K562 (cell line): Measurements from ENCODE around the gene CACNA1C. TPM values are rescaled to one million over a fixed set of nuclear protein-coding genes. Genes with fewer than 3 reads are reported as not detected.

Experiments used
- ATAC-seq: fragments of 200-7000 bp; cut with Tn5 transposase; 3 replicates; pipeline ENCODE4 v1.9.1; 2020; ENCODE audit warnings: moderate library complexity
- BruUV-seq: library from RNA; stranded (reverse); fragments of 400-500 nt; replicated peaks from 2 replicates; lab custom pipeline; 2021; lab: Mats Ljungman, UMichigan
- CTCF ChIA-PET: fragments of 300-600 bp; formaldehyde crosslinking; extraction: SDS; loops from one replicate; lab custom pipeline; 2021; ENCODE audit warnings: low intra/inter-chr PET ratio; lab: Yijun Ruan, JAX
- POLR2A ChIA-PET: fragments of 300-600, 350-650 bp; sonication (Branson Sonifier 250); formaldehyde crosslinking; extraction: SDS; loops from one replicate; lab custom pipeline; 2021; ENCODE audit warnings: antibody characterized with exemption, inconsistent platforms; lab: Yijun Ruan, JAX
- DNase-seq, 4 experiments: peaks; one replicate each; pipeline versions ENCODE4 v3.0.0 to v3.0.0-alpha.2; 2011 to 2018; ENCODE audit warnings: low spot score in 3 of 4, mixed read lengths in 3 of 4; ENCODE audit errors: extremely low read depth in 1 of 4
- FAIRE-seq: peaks from 2 replicates; lab custom pipeline; 2011; peaks lifted over from hg19 to GRCh38; lab: Jason Lieb, UNC
- H2AFZ ChIP-seq: 2 replicates; pipeline ENCODE4 v1.6.0; 2011; ENCODE audit warnings: low read depth, low read length, control low read depth, inconsistent platforms
- H3K27ac ChIP-seq: fragments of 200-600 bp; 3 replicates; pipeline ENCODE4 v1.8.0; 2011; ENCODE audit warnings: low read depth, mild to moderate bottlenecking, control low read depth, inconsistent platforms, low read length, moderate library complexity, mixed read lengths; ENCODE audit errors: extremely low read depth
- H3K27me3 ChIP-seq, 2 experiments: fragments of 300-600 bp in 1 of 2; 2 replicates in 1 of 2; 3 replicates in 1 of 2; pipeline versions ENCODE4 v1.6.0 to v1.8.0; 2011; ENCODE audit warnings: inconsistent platforms in 2 of 2, low read length in 2 of 2, mild to moderate bottlenecking in 1 of 2, mixed read lengths in 1 of 2, moderate library complexity in 1 of 2; ENCODE audit not compliant: control insufficient read depth in 2 of 2, insufficient read depth in 2 of 2
- H3K36me3 ChIP-seq: fragments of 300-600 bp; 3 replicates; pipeline ENCODE4 v1.8.0; 2011; ENCODE audit warnings: mild to moderate bottlenecking, low read length, inconsistent platforms; ENCODE audit not compliant: control insufficient read depth, insufficient read depth
- H3K4me1 ChIP-seq, 2 experiments: fragments of 200-600 bp in 1 of 2; replicated peaks in 1 of 2; 2 replicates in 1 of 2; 3 replicates in 1 of 2; pipeline versions ENCODE4 v1.5.1 to v1.8.0; 2011; ENCODE audit warnings: inconsistent platforms in 2 of 2, low read length in 2 of 2, mild to moderate bottlenecking in 1 of 2, mixed read lengths in 1 of 2, moderate library complexity in 1 of 2; ENCODE audit not compliant: control insufficient read depth in 2 of 2, insufficient read depth in 2 of 2
- H3K4me2 ChIP-seq: 2 replicates; pipeline ENCODE4 v1.6.1; 2011; ENCODE audit warnings: low read length, control low read depth, inconsistent platforms, mixed read lengths; ENCODE audit not compliant: insufficient read depth
- H3K4me3 ChIP-seq: fragments of 200-600 bp; sonication (generic), shearing (Covaris generic); 2 replicates; pipeline ENCODE4 v1.5.1; 2016; ENCODE audit warnings: control low read depth, inconsistent platforms
- H3K79me2 ChIP-seq: fragments of 200-600 bp; 3 replicates; pipeline ENCODE4 v1.8.0; 2011; ENCODE audit warnings: low read length, inconsistent platforms; ENCODE audit not compliant: control insufficient read depth, insufficient read depth
- H3K9ac ChIP-seq, 2 experiments: 2 replicates each; pipeline versions ENCODE4 v1.6.0 to v1.6.1; 2011; ENCODE audit warnings: low read depth in 2 of 2, low read length in 2 of 2, control low read depth in 1 of 2, inconsistent platforms in 1 of 2, mild to moderate bottlenecking in 1 of 2, mixed read lengths in 1 of 2; ENCODE audit not compliant: insufficient read depth in 1 of 2
- H3K9me1 ChIP-seq: one replicate; pipeline ENCODE4 v1.6.0; 2011; ENCODE audit warnings: inconsistent platforms, mild to moderate bottlenecking, low read length, moderate library complexity; ENCODE audit not compliant: control insufficient read depth, insufficient read depth
- H3K9me3 ChIP-seq: replicated peaks from 2 replicates; pipeline ENCODE4 v1.5.1; 2011; ENCODE audit warnings: low read depth, low read length, inconsistent platforms; ENCODE audit not compliant: control insufficient read depth, insufficient read depth
- H4K20me1 ChIP-seq: replicated peaks from 2 replicates; pipeline ENCODE4 v1.6.1; 2011; ENCODE audit warnings: low read length, inconsistent platforms, mixed read lengths; ENCODE audit not compliant: control insufficient read depth, insufficient read depth
- RAD21 ChIP-seq, 2 experiments: fragments of 250-450 bp in 1 of 2; fragments of 450-650 bp in 1 of 2; sonication (Bioruptor Pico) in 1 of 2; formaldehyde crosslinking in 1 of 2; IDR thresholded peaks in 1 of 2; conservative IDR thresholded peaks in 1 of 2; 2 replicates each; pipeline versions ENCODE4 v1.4.0 to v1.8.0; 2020 to 2022; ENCODE audit warnings: mild to moderate bottlenecking in 2 of 2, moderate library complexity in 1 of 2
- SMARCE1 ChIP-seq: fragments of 450-650 bp; IDR thresholded peaks from 2 replicates; pipeline ENCODE4 v1.7.1; 2016; ENCODE audit warnings: mild to moderate bottlenecking
- ZBTB8A ChIP-seq: fragments of 450-650 bp; IDR thresholded peaks from 2 replicates; pipeline ENCODE4 v1.6.1; 2018; ENCODE audit warnings: mild to moderate bottlenecking, moderate library complexity; ENCODE audit not compliant: partially characterized antibody
- WGBS: fragments of 100-300 bp; shearing (Covaris generic); methylation state at CpG from one replicate; pipeline ENCODE4 v1.1.6; 2016; ENCODE audit warnings: low coverage, mixed read lengths; ENCODE audit not compliant: insufficient coverage; ENCODE audit errors: missing lambda C conversion rate; 5-methylcytosine and 5-hydroxymethylcytosine counted together
- in situ Hi-C: fragments of 300-500 bp; cut with MboI; formaldehyde crosslinking; loops from 4 replicates; pipeline ENCODE4 v1.15.0; 2018; ENCODE audit warnings: inconsistent platforms, mixed read lengths
- intact Hi-C: fragments of 100-400 bp; cut with micrococcal nuclease; formaldehyde crosslinking; loops from 2 replicates; pipeline ENCODE4 v1.14.2; 2022
- polyA plus RNA-seq, 8 experiments: library from polyadenylated mRNA; depleted of rRNA in 4 of 8; stranded (reverse) in 5 of 8; unstranded in 3 of 8; fragments of >200 nt; fragmentation: Nextera tagmentation in 2 of 8; fragmentation: Illumina TruSeq in 1 of 8; extraction: Ambion mirVana in 2 of 8; extraction: Trizol in 1 of 8; gene quantifications; 2 replicates each; pipeline versions ENCODE4 v1.2.1 to v1.2.3, GENCODE V29; 2011 to 2014; ENCODE audit warnings: inconsistent platforms in 1 of 8, missing spikeins in 1 of 8
- total RNA-seq, 7 experiments: library from RNA; depleted of rRNA in 6 of 7; stranded (reverse); fragments of >200 nt in 6 of 7; fragmentation: Illumina TruSeq in 2 of 7; extraction: Trizol in 2 of 7; gene quantifications; 2 replicates each; pipeline versions ENCODE4 v1.2.1 to v1.2.3, GENCODE V29; 2011 to 2021; ENCODE audit warnings: low replicate concordance in 1 of 7
- TF ChIP-seq, protein P1 (sequence below): fragments of 200-800 bp; sonication (Bioruptor generic); IDR thresholded peaks from 2 replicates; pipeline ENCODE4 v1.6.1; 2017; ENCODE audit warnings: missing genetic modification characterization, missing compliant biosample characterization
- TF ChIP-seq, protein P2 (sequence below), 3 experiments: IDR thresholded peaks in 2 of 3; conservative IDR thresholded peaks in 1 of 3; 2 replicates each; pipeline ENCODE4 v1.5.1; 2011 to 2012; ENCODE audit warnings: low read length in 3 of 3, mild to moderate bottlenecking in 3 of 3, control low read depth in 2 of 3, improper control_type of control experiment in 1 of 3, inconsistent platforms in 1 of 3, low read depth in 1 of 3, mixed read lengths in 1 of 3, moderate library complexity in 1 of 3; ENCODE audit not compliant: insufficient read depth in 2 of 3

Gene CACNA1C
- total and polyA plus RNA-seq, 9 of the 15 experiments (the other 6 are each of a cell fraction or from before 2014, with no cell fraction given) = not detected

DNA sequence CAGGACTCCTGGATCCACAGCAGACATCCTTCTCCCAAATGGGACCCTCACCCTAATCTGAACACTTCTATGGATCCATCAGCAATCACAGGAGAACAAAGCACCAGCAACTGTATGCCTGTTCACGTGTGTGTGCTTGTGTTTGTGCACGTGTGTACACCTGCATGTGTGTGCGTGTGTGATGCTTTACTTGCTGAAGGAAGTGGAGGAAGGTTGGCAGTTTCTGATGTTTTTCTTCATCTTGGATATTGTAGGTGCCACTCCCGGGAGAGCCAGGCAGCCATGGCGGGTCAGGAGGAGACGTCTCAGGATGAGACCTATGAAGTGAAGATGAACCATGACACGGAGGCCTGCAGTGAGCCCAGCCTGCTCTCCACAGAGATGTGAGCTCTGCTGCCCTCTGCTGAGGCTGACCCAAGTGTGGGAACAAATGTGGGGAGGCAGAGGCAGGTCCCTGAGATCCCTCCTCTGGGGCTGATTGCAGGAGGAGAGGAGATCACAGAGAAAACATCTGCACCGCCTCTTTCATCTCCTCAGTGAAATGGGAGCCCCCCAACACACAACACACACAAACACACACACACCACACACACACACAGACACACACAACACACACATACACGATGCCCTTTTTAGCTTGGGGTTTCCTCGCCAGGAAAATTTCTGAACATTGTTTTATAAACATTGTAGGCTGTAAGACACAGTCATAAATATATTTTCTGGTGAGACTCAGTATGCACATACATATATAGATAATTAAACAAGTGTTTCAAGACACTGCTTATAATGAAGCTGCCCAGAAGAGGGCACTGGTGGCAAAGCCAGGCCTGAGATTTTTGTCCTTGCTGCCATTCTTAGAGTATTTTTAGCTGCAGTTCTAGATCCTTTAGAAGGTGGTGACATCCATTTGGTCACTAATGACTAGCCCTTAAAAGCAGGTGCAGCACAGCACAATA is 629.8 kb downstream of the CACNA1C start:
- Histone ChIP-seq H3K36me3 (no peaks in the 10 kb centered on the region), H3K4me3 (no peak overlapping the region), H3K9ac (no peak overlapping the region), H4K20me1 (no peaks in the 10 kb centered on the region), H3K4me1 (no peaks in the 10 kb centered on the region), H3K79me2 (no peaks in the 10 kb centered on the region), H3K27me3 (peaks cover 0 to 29% of the 10 kb centered on the region in 2 experiments; a peak in 4 of 5 replicates), H3K9me1 (no peaks in the 10 kb centered on the region), H3K27ac (no peak overlapping the region), H2AFZ (no peak overlapping the region), H3K9me3 (no peaks in the 10 kb centered on the region), H3K4me2 (no peak overlapping the region)
- POLR2A ChIA-PET = no interaction called here
- TF ChIP-seq RAD21 (CRISPR knock-in tag; conservative IDR thresholded peaks at IDR 0.05 in 1 of 2, IDR thresholded peaks at IDR 0.05 in 1 of 2) = peak in 1 of 2 experiments; percentile 26; a peak in 2 of 4 replicates
- TF ChIP-seq, protein P1, sequence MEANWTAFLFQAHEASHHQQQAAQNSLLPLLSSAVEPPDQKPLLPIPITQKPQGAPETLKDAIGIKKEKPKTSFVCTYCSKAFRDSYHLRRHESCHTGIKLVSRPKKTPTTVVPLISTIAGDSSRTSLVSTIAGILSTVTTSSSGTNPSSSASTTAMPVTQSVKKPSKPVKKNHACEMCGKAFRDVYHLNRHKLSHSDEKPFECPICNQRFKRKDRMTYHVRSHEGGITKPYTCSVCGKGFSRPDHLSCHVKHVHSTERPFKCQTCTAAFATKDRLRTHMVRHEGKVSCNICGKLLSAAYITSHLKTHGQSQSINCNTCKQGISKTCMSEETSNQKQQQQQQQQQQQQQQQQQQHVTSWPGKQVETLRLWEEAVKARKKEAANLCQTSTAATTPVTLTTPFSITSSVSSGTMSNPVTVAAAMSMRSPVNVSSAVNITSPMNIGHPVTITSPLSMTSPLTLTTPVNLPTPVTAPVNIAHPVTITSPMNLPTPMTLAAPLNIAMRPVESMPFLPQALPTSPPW (CRISPR knock-in tag) = no peak
- TF ChIP-seq, protein P2, sequence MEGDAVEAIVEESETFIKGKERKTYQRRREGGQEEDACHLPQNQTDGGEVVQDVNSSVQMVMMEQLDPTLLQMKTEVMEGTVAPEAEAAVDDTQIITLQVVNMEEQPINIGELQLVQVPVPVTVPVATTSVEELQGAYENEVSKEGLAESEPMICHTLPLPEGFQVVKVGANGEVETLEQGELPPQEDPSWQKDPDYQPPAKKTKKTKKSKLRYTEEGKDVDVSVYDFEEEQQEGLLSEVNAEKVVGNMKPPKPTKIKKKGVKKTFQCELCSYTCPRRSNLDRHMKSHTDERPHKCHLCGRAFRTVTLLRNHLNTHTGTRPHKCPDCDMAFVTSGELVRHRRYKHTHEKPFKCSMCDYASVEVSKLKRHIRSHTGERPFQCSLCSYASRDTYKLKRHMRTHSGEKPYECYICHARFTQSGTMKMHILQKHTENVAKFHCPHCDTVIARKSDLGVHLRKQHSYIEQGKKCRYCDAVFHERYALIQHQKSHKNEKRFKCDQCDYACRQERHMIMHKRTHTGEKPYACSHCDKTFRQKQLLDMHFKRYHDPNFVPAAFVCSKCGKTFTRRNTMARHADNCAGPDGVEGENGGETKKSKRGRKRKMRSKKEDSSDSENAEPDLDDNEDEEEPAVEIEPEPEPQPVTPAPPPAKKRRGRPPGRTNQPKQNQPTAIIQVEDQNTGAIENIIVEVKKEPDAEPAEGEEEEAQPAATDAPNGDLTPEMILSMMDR (IDR thresholded peaks at IDR 0.05 in 2 of 3, conservative IDR thresholded peaks at IDR 0.05 in 1 of 3; ENCODE audit: insufficient read depth in 2 of 3, low read depth in 1 of 3, low read length in 3 of 3) = peak in 2 of 3 experiments; percentile 29 to 30; a peak in 2 of 6 replicates
- no peak for TF ChIP-seq ZBTB8A
- no peak for TF ChIP-seq SMARCE1
- intact Hi-C loops (no loop called here), in situ Hi-C loops (no loop called here)
- WGBS = 6% methylated on average over 7 of the region's 10 CpGs
- FAIRE-seq (no peak), DNase-seq (peak in 1 of 4 experiments; percentile 17), ATAC-seq (peak; percentile 81)
- CTCF ChIA-PET = interaction anchor here (0.6 kb wide), 1 partner anchor 353 kb away, joined by 3 read pairs; no protein-coding TSS in a partner anchor
- no TSS peak for BruUV-seq
